CD1c-positive myeloid dendritic cell (primary cell): ENCODE data around the gene PCGF5.

ENCODE experiments used
- DNase-seq: peaks from one replicate; pipeline ENCODE4 v3.0.0-alpha.2; 2016; ENCODE audit errors: extremely low spot score

Gene PCGF5

DNA sequence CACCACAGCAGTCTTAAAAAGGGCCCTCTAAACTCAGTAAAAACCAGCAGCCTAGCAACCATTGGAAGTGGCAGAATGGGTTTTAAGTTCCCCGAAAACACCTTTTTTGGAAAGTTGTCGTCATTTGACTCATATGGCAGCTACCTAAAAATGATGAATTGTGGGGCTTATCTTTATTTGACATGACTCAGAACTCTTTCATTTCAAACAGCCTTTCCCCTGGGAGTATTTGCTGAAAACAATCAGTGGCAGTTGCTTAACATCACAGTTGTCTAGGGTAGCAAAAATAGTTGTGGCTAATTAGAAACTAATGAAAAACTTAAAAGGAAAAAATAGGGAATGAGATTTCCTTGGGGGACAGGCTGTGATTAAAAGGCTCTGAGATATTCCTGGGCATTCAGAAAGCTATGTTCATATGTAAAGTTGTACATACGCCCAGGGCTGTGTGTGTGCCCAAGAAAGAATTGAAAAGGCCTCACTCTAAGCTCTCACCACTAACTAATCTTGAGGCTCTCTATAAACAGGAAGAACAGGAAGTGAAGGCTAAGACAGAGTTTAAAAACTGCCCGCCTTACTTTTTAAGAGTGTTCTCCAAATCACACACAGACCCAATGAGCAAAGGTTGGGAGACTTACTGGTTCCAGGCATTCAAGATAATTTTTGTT lies 108.0 kb downstream of the PCGF5 start:
- DNase-seq, result no peak
